WI38 (cell line): ENCODE measurements around the gene BANF2.
"Not testable (repeated sequence)": the region's sequence is repeated elsewhere in the genome, so short reads cannot be mapped to it uniquely, and the experiment has no call there.

Experiments
- H3K4me3 ChIP-seq: 2 replicates; pipeline ENCODE4 v1.5.1; 2011; ENCODE audit warnings: low read depth, mild to moderate bottlenecking, control low read depth, low read length
- TF ChIP-seq, protein P1 (sequence below): IDR thresholded peaks from 2 replicates; pipeline ENCODE4 v1.5.1; 2012; ENCODE audit warnings: low read depth, mild to moderate bottlenecking, control low read depth, low read length

BANF2 gene

GRCh38 chr20:17776551-17776950, 76.8 kb downstream of the BANF2 start:
- TF ChIP-seq, protein P1, sequence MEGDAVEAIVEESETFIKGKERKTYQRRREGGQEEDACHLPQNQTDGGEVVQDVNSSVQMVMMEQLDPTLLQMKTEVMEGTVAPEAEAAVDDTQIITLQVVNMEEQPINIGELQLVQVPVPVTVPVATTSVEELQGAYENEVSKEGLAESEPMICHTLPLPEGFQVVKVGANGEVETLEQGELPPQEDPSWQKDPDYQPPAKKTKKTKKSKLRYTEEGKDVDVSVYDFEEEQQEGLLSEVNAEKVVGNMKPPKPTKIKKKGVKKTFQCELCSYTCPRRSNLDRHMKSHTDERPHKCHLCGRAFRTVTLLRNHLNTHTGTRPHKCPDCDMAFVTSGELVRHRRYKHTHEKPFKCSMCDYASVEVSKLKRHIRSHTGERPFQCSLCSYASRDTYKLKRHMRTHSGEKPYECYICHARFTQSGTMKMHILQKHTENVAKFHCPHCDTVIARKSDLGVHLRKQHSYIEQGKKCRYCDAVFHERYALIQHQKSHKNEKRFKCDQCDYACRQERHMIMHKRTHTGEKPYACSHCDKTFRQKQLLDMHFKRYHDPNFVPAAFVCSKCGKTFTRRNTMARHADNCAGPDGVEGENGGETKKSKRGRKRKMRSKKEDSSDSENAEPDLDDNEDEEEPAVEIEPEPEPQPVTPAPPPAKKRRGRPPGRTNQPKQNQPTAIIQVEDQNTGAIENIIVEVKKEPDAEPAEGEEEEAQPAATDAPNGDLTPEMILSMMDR: no peak
- no peak overlapping the region for H3K4me3 ChIP-seq

- H3K4me3 ChIP-seq: not testable (repeated sequence)
Measured at GRCh38 chr20:17779011-17779410, 79.2 kb downstream of the BANF2 start.

DNA sequence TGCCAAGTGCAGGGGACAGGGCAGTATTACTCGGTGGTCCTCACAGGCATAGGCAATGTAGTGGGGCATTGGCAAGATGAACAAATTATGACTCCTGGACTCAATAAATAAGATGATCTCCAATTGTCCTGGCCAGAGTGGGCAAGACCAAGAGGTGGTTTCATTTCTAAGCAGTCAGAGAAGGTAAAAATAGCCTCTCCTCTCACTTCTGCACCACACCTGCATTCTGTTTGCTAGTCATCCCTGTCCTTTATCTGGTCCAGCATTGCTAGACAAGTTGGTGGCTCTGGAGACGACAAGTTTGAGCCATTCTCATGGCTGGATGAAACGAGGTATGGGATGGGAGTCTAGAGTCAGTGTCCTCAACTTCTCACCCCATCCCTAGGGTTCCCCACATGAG, 83.0 kb downstream of the BANF2 start:
- H3K4me3 ChIP-seq: no peak overlapping the region
- TF ChIP-seq, protein P1: no peak

GRCh38 chr20:17783671-17784070, 83.9 kb downstream of the BANF2 start:
- TF ChIP-seq, protein P1: no peak
- H3K4me3 ChIP-seq: no peak overlapping the region

- TF ChIP-seq, protein P1: no peak
- no peak overlapping the region for H3K4me3 ChIP-seq
Measured at GRCh38 chr20:17785007-17785406, 85.2 kb downstream of the BANF2 start.
